Umbilical cord (tissue), 2 donors: ENCODE results near the gene RANBP3. TPM values are rescaled to one million over a fixed set of nuclear protein-coding genes. Genes with fewer than 3 reads are reported as not detected.

Source experiments
- DNase-seq: peaks from one replicate; pipeline ENCODE4 v3.0.0-alpha.2; 2015; ENCODE audit warnings: low spot score
- total RNA-seq: library from RNA; depleted of rRNA; stranded (reverse); fragments of >200 nt; gene quantifications from one replicate; pipeline ENCODE4 v1.2.3, GENCODE V29; 2014; ENCODE audit warnings: low replicate concordance; ENCODE audit not compliant: insufficient read depth

Gene RANBP3
- total RNA-seq, 1 donor from 2014 or later, result 38.8 TPM

GRCh38 chr19:5927441-5927821 is 50.5 kb downstream of the RANBP3 start:
- no peak for DNase-seq

GRCh38 chr19:5926641-5927440 is 51.1 kb downstream of the RANBP3 start:
- peak; percentile 98 for DNase-seq

- DNase-seq, result peak; percentile 54
Observed at GRCh38 chr19:5925830-5926427, 52.0 kb downstream of the RANBP3 start.

GRCh38 chr19:5923356-5923755 is 54.6 kb downstream of the RANBP3 start:
- no peak for DNase-seq

- no peak for DNase-seq
Observed at GRCh38 chr19:5922161-5922545, 55.8 kb downstream of the RANBP3 start.

GRCh38 chr19:5921516-5922160 is 56.3 kb downstream of the RANBP3 start:
- DNase-seq, result no peak

- no peak for DNase-seq
Observed at GRCh38 chr19:5918463-5919079, 59.4 kb downstream of the RANBP3 start.

GRCh38 chr19:5917431-5918107 is 60.4 kb downstream of the RANBP3 start:
- no peak for DNase-seq

GRCh38 chr19:5916181-5916708 is 61.7 kb downstream of the RANBP3 start:
- DNase-seq, result peak; percentile 69

- no peak for DNase-seq
Observed at GRCh38 chr19:5915782-5916165, 62.2 kb downstream of the RANBP3 start.

GRCh38 chr19:5914946-5915781 is 62.8 kb downstream of the RANBP3 start:
- DNase-seq, result peak; percentile 70

GRCh38 chr19:5914358-5914774 is 63.6 kb downstream of the RANBP3 start:
- no peak for DNase-seq

GRCh38 chr19:5913739-5914357 is 64.1 kb downstream of the RANBP3 start, which contains the start of gene CAPS:
CAPS (plus strand) TSS chr19:5914254; CDS start chr19:5914407, 153 bp downstream.
- peak; percentile 77 for DNase-seq

GRCh38 chr19:5911366-5911765 is 66.6 kb downstream of the RANBP3 start:
- no peak for DNase-seq

- DNase-seq, result no peak
Observed at GRCh38 chr19:5910638-5910907, 67.4 kb downstream of the RANBP3 start.

GRCh38 chr19:5908773-5909442 is 69.0 kb downstream of the RANBP3 start:
- DNase-seq, result no peak

- no peak for DNase-seq
Observed at GRCh38 chr19:5907241-5907640, 70.7 kb downstream of the RANBP3 start.

- DNase-seq, result no peak
Observed at GRCh38 chr19:5905114-5905778, 72.7 kb downstream of the RANBP3 start.
